Keratinocyte (primary cell): ENCODE data around the gene PAX8. TPM values are rescaled to one million over a fixed set of nuclear protein-coding genes. Genes with fewer than 3 reads are reported as not detected.

Source experiments
- DNase-seq: peaks from one replicate; pipeline ENCODE4 v3.0.0-alpha.2; 2011; ENCODE audit warnings: low read depth, missing footprints, low spot score
- FAIRE-seq: peaks from 2 replicates; lab custom pipeline; 2011; peaks lifted over from hg19 to GRCh38; lab: Jason Lieb, UNC
- H2AFZ ChIP-seq: 2 replicates; pipeline ENCODE4 v1.6.0; 2012; ENCODE audit warnings: low read length, control low read depth, inconsistent platforms; ENCODE audit not compliant: control insufficient read depth
- H3K27ac ChIP-seq: 2 replicates; pipeline ENCODE4 v1.5.1; 2011; ENCODE audit warnings: low read length; ENCODE audit not compliant: control insufficient read depth, insufficient read depth
- H3K27me3 ChIP-seq: 3 replicates; pipeline ENCODE4 v1.6.0; 2011; ENCODE audit warnings: low read length; ENCODE audit not compliant: control insufficient read depth, insufficient read depth; ENCODE audit errors: extremely low read depth
- H3K36me3 ChIP-seq, 2 experiments: 2 replicates in 1 of 2; 3 replicates in 1 of 2; pipeline ENCODE4 v1.5.1; 2011; ENCODE audit warnings: low read length in 2 of 2, mild to moderate bottlenecking in 1 of 2; ENCODE audit not compliant: control insufficient read depth in 2 of 2, insufficient read depth in 2 of 2; ENCODE audit errors: extremely low read depth in 1 of 2
- H3K4me1 ChIP-seq: 3 replicates; pipeline ENCODE4 v1.5.1; 2011; ENCODE audit warnings: low read length; ENCODE audit not compliant: control insufficient read depth, insufficient read depth; ENCODE audit errors: extremely low read depth
- H3K4me2 ChIP-seq: 3 replicates; pipeline ENCODE4 v1.6.0; 2011; ENCODE audit warnings: low read depth, low read length; ENCODE audit not compliant: control insufficient read depth, insufficient read depth; ENCODE audit errors: extremely low read depth
- H3K4me3 ChIP-seq, 3 experiments: fragments of 200-600 bp in 1 of 3; sonication (generic) in 1 of 3; 2 replicates in 2 of 3; 3 replicates in 1 of 3; pipeline ENCODE4 v1.5.1; 2011 to 2016; ENCODE audit warnings: low read length in 3 of 3, mild to moderate bottlenecking in 3 of 3, control low read depth in 2 of 3, inconsistent platforms in 1 of 3, low read depth in 1 of 3, mixed read lengths in 1 of 3, mixed run types in 1 of 3, moderate library complexity in 1 of 3; ENCODE audit not compliant: control insufficient read depth in 2 of 3, insufficient read depth in 2 of 3; ENCODE audit errors: extremely low read depth in 1 of 3
- H3K79me2 ChIP-seq: 2 replicates; pipeline ENCODE4 v1.6.0; 2012; ENCODE audit warnings: low read length; ENCODE audit not compliant: control insufficient read depth, insufficient read depth
- H3K9ac ChIP-seq: 3 replicates; pipeline ENCODE4 v1.6.0; 2011; ENCODE audit warnings: low read length; ENCODE audit not compliant: control insufficient read depth, insufficient read depth; ENCODE audit errors: extremely low read depth
- H3K9me1 ChIP-seq: 3 replicates; pipeline ENCODE4 v1.6.0; 2011; ENCODE audit warnings: low read length; ENCODE audit not compliant: control insufficient read depth, insufficient read depth; ENCODE audit errors: extremely low read depth
- H3K9me3 ChIP-seq: 2 replicates; pipeline ENCODE4 v1.5.1; 2012; ENCODE audit warnings: low read depth, low read length; ENCODE audit not compliant: control insufficient read depth
- H4K20me1 ChIP-seq: 3 replicates; pipeline ENCODE4 v1.6.0; 2011; ENCODE audit warnings: low read length; ENCODE audit not compliant: control insufficient read depth, insufficient read depth; ENCODE audit errors: extremely low read depth
- EZH2 ChIP-seq: IDR thresholded peaks from one replicate; pipeline ENCODE4 v1.6.1; 2012; ENCODE audit warnings: inconsistent platforms, mild to moderate bottlenecking, low read length, moderate library complexity
- dilution Hi-C: fragments of 300-500 bp; cut with MboI; formaldehyde crosslinking; loops from one replicate; pipeline ENCODE4 v1.7.0; 2020; ENCODE audit warnings: low sequenced_read_pairs; ENCODE audit not compliant: extremely low pct_ligation_motif_present
- polyA plus RNA-seq, 5 experiments: library from polyadenylated mRNA; depleted of rRNA in 3 of 5; stranded (reverse) in 3 of 5; stranded (forward) in 1 of 5; unstranded in 1 of 5; fragments of >200 nt; gene quantifications; 1 replicate in 1 of 5; 2 replicates in 3 of 5; 3 replicates in 1 of 5; pipeline versions ENCODE4 v1.2.1 to v1.2.3, GENCODE V29; 2011 to 2012; ENCODE audit warnings: missing spikeins in 2 of 5, low read depth in 1 of 5, low replicate concordance in 1 of 5
- TF ChIP-seq, protein P1 (sequence below), 3 experiments: IDR thresholded peaks in 1 of 3; conservative IDR thresholded peaks in 1 of 3; optimal IDR thresholded peaks in 1 of 3; 2 replicates in 2 of 3; 3 replicates in 1 of 3; pipeline versions ENCODE3 to v1.5.1; 2011; ENCODE audit warnings: low read length in 3 of 3, mild to moderate bottlenecking in 3 of 3, moderate library complexity in 2 of 3, control low read depth in 1 of 3, inconsistent platforms in 1 of 3; ENCODE audit not compliant: insufficient read depth in 2 of 3; ENCODE audit errors: extremely low read depth in 1 of 3

PAX8 gene
- polyA plus RNA-seq, 1 donor (not counting 4 experiments of a cell fraction or from before 2014, with no cell fraction given), result 3.4 TPM

DNA sequence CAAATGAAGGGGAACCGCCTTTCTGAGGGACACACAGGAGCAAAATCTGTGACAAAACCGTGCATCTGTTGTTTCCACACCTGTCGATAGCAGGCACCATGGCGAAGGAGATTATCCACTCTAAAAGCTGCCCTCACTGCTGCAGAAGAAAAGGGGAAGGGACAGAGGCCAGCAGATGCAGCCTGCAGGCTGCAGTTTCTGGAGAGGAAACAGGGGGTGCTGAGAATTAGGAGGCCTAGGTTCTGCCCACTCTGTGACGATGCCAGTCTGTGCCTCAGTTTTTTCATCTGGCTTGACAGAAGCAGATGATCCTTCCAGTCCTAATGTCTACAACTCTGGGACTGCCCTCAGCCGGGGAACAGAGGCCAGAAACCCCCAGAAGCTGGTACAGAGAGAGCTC is 17.7 kb downstream of the PAX8 start:
- H3K4me1 ChIP-seq, result no peaks in the 10 kb centered on the region
- FAIRE-seq (no peak), DNase-seq (no peak)
- dilution Hi-C loops, result no loop called here
- no peak overlapping the region for H3K4me2 ChIP-seq
- no peaks in the 10 kb centered on the region for H4K20me1 ChIP-seq
- no peaks in the 10 kb centered on the region for H3K36me3 ChIP-seq
- no peak for TF ChIP-seq EZH2
- TF ChIP-seq, protein P1, sequence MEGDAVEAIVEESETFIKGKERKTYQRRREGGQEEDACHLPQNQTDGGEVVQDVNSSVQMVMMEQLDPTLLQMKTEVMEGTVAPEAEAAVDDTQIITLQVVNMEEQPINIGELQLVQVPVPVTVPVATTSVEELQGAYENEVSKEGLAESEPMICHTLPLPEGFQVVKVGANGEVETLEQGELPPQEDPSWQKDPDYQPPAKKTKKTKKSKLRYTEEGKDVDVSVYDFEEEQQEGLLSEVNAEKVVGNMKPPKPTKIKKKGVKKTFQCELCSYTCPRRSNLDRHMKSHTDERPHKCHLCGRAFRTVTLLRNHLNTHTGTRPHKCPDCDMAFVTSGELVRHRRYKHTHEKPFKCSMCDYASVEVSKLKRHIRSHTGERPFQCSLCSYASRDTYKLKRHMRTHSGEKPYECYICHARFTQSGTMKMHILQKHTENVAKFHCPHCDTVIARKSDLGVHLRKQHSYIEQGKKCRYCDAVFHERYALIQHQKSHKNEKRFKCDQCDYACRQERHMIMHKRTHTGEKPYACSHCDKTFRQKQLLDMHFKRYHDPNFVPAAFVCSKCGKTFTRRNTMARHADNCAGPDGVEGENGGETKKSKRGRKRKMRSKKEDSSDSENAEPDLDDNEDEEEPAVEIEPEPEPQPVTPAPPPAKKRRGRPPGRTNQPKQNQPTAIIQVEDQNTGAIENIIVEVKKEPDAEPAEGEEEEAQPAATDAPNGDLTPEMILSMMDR (optimal IDR thresholded peaks at IDR 0.05 in 1 of 3, IDR thresholded peaks at IDR 0.05 in 1 of 3, conservative IDR thresholded peaks at IDR 0.05 in 1 of 3; ENCODE audit: extremely low read depth in 1 of 3, insufficient read depth in 2 of 3, low read length in 3 of 3), result no peak
- no peaks in the 10 kb centered on the region for H3K9me1 ChIP-seq
- no peaks in the 10 kb centered on the region for H3K9me3 ChIP-seq
- no peaks in the 10 kb centered on the region for H3K27me3 ChIP-seq
- no peak overlapping the region for H3K27ac ChIP-seq
- no peak overlapping the region for H3K9ac ChIP-seq
- no peaks in the 10 kb centered on the region for H3K79me2 ChIP-seq
- no peak overlapping the region for H2AFZ ChIP-seq
- H3K4me3 ChIP-seq, result no peak overlapping the region

DNA sequence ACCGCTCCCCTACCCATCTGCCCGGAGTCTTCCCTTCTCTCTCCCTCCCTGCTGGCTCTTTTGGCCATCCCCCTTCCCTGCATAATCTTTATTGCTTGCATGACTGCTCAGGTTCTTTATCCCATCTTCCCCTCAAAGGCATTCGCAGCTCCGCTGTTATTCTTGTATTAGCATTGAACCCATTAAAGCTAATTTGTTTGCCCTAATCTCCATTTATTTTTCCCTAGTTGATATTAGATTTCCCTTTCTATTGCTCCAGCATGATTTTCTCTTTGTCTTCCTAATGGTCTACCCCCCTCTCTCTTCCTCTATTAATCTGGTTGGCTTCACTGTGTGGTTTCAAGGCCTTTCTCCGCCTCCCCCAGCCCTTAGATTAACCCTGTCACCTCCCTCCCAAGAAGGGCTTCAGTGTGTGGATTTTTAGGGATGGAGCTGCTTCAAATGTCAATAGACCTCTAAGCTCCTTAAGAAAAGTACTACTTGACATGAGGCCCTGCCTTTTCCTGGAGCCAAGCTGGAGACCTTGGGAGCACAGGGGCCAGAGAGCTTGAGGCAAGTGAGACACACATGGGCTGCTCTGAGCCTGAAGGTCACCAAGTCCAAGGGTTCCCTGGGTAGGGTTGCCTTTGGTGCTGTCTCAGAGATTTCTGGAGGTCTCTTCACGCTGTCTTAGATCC is 20.1 kb downstream of the PAX8 start:
- H3K36me3 ChIP-seq, result no peaks in the 10 kb centered on the region
- no peak for FAIRE-seq
- no peak for DNase-seq
- H3K9ac ChIP-seq, result no peak overlapping the region
- no peaks in the 10 kb centered on the region for H3K9me1 ChIP-seq
- TF ChIP-seq, protein P1 (optimal IDR thresholded peaks at IDR 0.05 in 1 of 3, IDR thresholded peaks at IDR 0.05 in 1 of 3, conservative IDR thresholded peaks at IDR 0.05 in 1 of 3; ENCODE audit: extremely low read depth in 1 of 3, insufficient read depth in 2 of 3, low read length in 3 of 3), result no peak
- H3K79me2 ChIP-seq, result no peaks in the 10 kb centered on the region
- no peaks in the 10 kb centered on the region for H3K27me3 ChIP-seq
- no peak overlapping the region for H2AFZ ChIP-seq
- H3K27ac ChIP-seq, result no peak overlapping the region
- dilution Hi-C loops, result no loop called here
- peaks cover 7% of the 10 kb centered on the region for H3K4me1 ChIP-seq
- H3K4me2 ChIP-seq, result no peak overlapping the region
- no peaks in the 10 kb centered on the region for H3K9me3 ChIP-seq
- no peaks in the 10 kb centered on the region for H4K20me1 ChIP-seq
- no peak overlapping the region for H3K4me3 ChIP-seq
